ENCODE results near the gene HSDL1. TPM values are rescaled to one million over a fixed set of nuclear protein-coding genes. Genes with fewer than 3 reads are reported as not detected.
"Not testable (repeated sequence)": the region's sequence is repeated elsewhere in the genome, so short reads cannot be mapped to it uniquely, and the experiment has no call there.

Gene HSDL1
- total RNA-seq, 2 donors from 2014 or later: 14.6 to 15.4 TPM

- Histone ChIP-seq H3K4me1 (peaks cover 0 to 19% of the 10 kb centered on the region in 2 donors), H3K36me3 (peaks cover 9% of the 10 kb centered on the region), H3K4me3 (no peak overlapping the region), H3K27ac (no peak overlapping the region), H3K27me3 (no peaks in the 10 kb centered on the region), H3K9me3 (no peaks in the 10 kb centered on the region)
- TF ChIP-seq CTCF (IDR thresholded peaks at IDR 0.05): no peak
- DNase-seq (ENCODE audit: low spot score): no peak
These were observed 25.0 kb downstream of the HSDL1 start for GRCh38 chr16:84120023-84120422.

GRCh38 chr16:84119368-84119767, 25.6 kb downstream of the HSDL1 start:
- H3K4me3 ChIP-seq: no peak overlapping the region
- H3K36me3 ChIP-seq: peaks cover 8% of the 10 kb centered on the region
- H3K4me1 ChIP-seq: peaks cover 0 to 26% of the 10 kb centered on the region in 2 donors
- TF ChIP-seq CTCF (IDR thresholded peaks at IDR 0.05): no peak
- no peak overlapping the region for H3K27ac ChIP-seq
- H3K9me3 ChIP-seq: no peaks in the 10 kb centered on the region
- H3K27me3 ChIP-seq: no peaks in the 10 kb centered on the region
- no peak for DNase-seq (ENCODE audit: low spot score)

- peak; percentile 23 for DNase-seq (ENCODE audit: low spot score)
- H3K27me3 ChIP-seq, H3K36me3 ChIP-seq, H3K4me3 ChIP-seq, H3K27ac ChIP-seq, H3K9me3 ChIP-seq: not testable (repeated sequence)
- peaks cover 0 to 30% of the 10 kb centered on the region in 2 donors for H3K4me1 ChIP-seq
These were observed 26.7 kb downstream of the HSDL1 start for GRCh38 chr16:84118315-84118714.

- Histone ChIP-seq H3K27ac (peak overlapping the region; percentile 91 to 93), H3K36me3 (no peaks in the 10 kb centered on the region), H3K27me3 (no peaks in the 10 kb centered on the region), H3K4me1 (peaks cover 0 to 30% of the 10 kb centered on the region in 2 donors), H3K4me3 (peak overlapping the region; percentile 92 to 93), H3K9me3 (no peaks in the 10 kb centered on the region)
- TF ChIP-seq CTCF (IDR thresholded peaks at IDR 0.05): no peak
- DNase-seq (ENCODE audit: low spot score): peak; percentile 59
These were observed 27.5 kb downstream of the HSDL1 start for GRCh38 chr16:84117494-84117843.

GRCh38 chr16:84116720-84117493, 28.1 kb downstream of the HSDL1 start, which contains the start of gene MBTPS1:
MBTPS1 (minus strand) TSS chr16:84116942; CDS start chr16:84101783, 15,159 bp downstream.
- Histone ChIP-seq H3K9me3 (no peaks in the 10 kb centered on the region), H3K4me1 (peaks cover 0 to 32% of the 10 kb centered on the region in 2 donors), H3K4me3 (peak within 1 kb of the TSS; percentile 92 to 93), H3K27ac (peak within 1 kb of the TSS; percentile 91 to 93), H3K27me3 (no peaks in the 10 kb centered on the region), H3K36me3 (no peaks in the 10 kb centered on the region)
- peak; percentile 20 to 30 for TF ChIP-seq CTCF (IDR thresholded peaks at IDR 0.05)
- peak; percentile 96 for DNase-seq (ENCODE audit: low spot score)

- peak overlapping the region; percentile 92 to 93 for H3K4me3 ChIP-seq
- TF ChIP-seq CTCF (IDR thresholded peaks at IDR 0.05): peak in 1 of 2 donors; percentile 57
These were observed 28.9 kb downstream of the HSDL1 start for GRCh38 chr16:84115919-84116719.

GRCh38 chr16:84111949-84112348, 33.0 kb downstream of the HSDL1 start:
- not testable (repeated sequence) for H3K27ac ChIP-seq; DNase-seq (ENCODE audit: low spot score)

More at GRCh38 chr16:84115919-84116719, 28.9 kb downstream of the HSDL1 start:
- H3K27me3 ChIP-seq: no peaks in the 10 kb centered on the region
- H3K27ac ChIP-seq: peak overlapping the region; percentile 91 to 93
- H3K36me3 ChIP-seq: no peaks in the 10 kb centered on the region
- peaks cover 0 to 40% of the 10 kb centered on the region in 2 donors for H3K4me1 ChIP-seq
- no peak for DNase-seq (ENCODE audit: low spot score)
- H3K9me3 ChIP-seq: no peaks in the 10 kb centered on the region

More at GRCh38 chr16:84111949-84112348, 33.0 kb downstream of the HSDL1 start:
- H3K27me3 ChIP-seq, H3K4me3 ChIP-seq, H3K9me3 ChIP-seq, H3K36me3 ChIP-seq: not testable (repeated sequence)
- H3K4me1 ChIP-seq: peaks cover 0 to 36% of the 10 kb centered on the region in 2 donors

Data from right atrium auricular region (tissue), 2 donors.